Fibroblast of the aortic adventitia (primary cell): ENCODE results near the gene NUP62. TPM values are rescaled to one million over a fixed set of nuclear protein-coding genes. Genes with fewer than 3 reads are reported as not detected.
"Not testable (repeated sequence)": the region's sequence is repeated elsewhere in the genome, so short reads cannot be mapped to it uniquely, and the experiment has no call there.

Experiments
- DNase-seq: peaks from one replicate; pipeline ENCODE4 v3.0.0-alpha.2; 2010; ENCODE audit warnings: low read depth
- H3K4me3 ChIP-seq: 2 replicates; pipeline ENCODE4 v1.5.1; 2011; ENCODE audit warnings: low read depth, mild to moderate bottlenecking, control low read depth, low read length, moderate library complexity
- total RNA-seq: library from RNA; depleted of rRNA; stranded (reverse); fragments of >200 nt; gene quantifications from 2 replicates; pipeline ENCODE4 v1.2.3, GENCODE V29; 2012; ENCODE audit warnings: low replicate concordance
- TF ChIP-seq, protein P1 (sequence below): IDR thresholded peaks from 2 replicates; pipeline ENCODE4 v1.5.1; 2011; ENCODE audit warnings: mild to moderate bottlenecking, low read length, control low read depth, inconsistent platforms; ENCODE audit not compliant: insufficient read depth

The NUP62 gene
- total RNA-seq, 1 donor = 35.4 TPM

DNA sequence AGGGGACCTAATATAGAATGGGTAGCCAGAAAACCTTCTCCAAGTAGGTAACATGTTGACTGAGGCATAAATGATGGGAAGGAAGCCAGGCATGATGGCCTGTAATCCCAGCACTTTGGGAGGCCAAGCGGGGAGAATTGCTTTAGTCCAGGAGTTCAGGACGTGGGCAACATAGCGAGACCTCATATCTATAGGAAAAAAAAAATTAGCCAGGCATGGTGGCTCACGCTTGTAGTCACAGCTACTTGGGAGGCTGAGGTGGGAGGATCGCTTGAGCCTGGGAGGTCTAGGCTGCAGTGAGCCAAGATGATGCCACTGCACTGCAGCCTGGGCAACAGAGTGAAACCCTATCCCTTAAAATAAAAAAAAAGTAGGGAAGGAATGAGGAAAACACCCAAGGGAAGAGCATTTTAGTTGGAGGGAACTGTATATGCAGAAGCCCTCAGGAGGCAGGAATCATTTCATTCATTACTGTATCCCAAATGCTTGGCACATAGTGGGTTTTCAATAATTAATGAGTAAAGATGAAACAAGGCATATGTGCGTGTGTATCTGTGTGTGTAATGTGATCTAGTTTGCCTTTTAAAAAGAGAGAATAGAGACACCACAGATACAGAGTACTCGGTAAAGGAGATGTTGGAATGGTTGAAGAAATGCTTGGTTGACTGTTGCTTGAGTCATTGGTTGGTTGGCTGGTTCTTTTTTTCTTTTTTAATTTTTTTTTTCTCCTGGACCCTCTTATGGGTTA, 2.2 kb upstream of the NUP62 start:
- DNase-seq = no peak
- H3K4me3 ChIP-seq = peak overlapping the region; percentile 100
- TF ChIP-seq, protein P1, sequence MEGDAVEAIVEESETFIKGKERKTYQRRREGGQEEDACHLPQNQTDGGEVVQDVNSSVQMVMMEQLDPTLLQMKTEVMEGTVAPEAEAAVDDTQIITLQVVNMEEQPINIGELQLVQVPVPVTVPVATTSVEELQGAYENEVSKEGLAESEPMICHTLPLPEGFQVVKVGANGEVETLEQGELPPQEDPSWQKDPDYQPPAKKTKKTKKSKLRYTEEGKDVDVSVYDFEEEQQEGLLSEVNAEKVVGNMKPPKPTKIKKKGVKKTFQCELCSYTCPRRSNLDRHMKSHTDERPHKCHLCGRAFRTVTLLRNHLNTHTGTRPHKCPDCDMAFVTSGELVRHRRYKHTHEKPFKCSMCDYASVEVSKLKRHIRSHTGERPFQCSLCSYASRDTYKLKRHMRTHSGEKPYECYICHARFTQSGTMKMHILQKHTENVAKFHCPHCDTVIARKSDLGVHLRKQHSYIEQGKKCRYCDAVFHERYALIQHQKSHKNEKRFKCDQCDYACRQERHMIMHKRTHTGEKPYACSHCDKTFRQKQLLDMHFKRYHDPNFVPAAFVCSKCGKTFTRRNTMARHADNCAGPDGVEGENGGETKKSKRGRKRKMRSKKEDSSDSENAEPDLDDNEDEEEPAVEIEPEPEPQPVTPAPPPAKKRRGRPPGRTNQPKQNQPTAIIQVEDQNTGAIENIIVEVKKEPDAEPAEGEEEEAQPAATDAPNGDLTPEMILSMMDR = no peak

DNA sequence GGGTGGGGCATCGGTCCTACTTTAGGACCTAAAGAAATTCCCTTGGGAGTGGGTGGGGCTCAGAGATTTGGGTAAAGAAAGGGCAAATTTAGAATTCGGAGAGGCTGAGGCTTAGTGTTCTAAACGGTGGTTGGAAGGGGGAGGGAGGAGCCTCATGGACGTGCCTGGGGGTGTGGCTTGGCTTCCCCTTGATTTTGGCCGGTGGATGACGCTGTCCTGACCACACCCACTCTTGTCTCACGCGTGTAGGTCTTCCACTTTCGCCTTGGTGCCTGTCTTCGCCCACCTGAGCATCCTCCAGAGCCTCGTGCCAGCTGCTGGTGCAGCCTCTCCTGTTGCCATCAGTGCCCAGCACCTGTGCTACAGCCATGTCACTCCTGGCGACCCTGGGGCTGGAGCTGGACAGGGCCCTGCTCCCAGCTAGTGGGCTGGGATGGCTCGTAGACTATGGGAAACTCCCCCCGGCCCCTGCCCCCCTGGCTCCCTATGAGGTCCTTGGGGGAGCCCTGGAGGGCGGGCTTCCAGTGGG, 1.2 kb upstream of the NUP62 start:
- H3K4me3 ChIP-seq = peak overlapping the region; percentile 100
- peak; percentile 75 for DNase-seq
- TF ChIP-seq, protein P1 = no peak

DNA sequence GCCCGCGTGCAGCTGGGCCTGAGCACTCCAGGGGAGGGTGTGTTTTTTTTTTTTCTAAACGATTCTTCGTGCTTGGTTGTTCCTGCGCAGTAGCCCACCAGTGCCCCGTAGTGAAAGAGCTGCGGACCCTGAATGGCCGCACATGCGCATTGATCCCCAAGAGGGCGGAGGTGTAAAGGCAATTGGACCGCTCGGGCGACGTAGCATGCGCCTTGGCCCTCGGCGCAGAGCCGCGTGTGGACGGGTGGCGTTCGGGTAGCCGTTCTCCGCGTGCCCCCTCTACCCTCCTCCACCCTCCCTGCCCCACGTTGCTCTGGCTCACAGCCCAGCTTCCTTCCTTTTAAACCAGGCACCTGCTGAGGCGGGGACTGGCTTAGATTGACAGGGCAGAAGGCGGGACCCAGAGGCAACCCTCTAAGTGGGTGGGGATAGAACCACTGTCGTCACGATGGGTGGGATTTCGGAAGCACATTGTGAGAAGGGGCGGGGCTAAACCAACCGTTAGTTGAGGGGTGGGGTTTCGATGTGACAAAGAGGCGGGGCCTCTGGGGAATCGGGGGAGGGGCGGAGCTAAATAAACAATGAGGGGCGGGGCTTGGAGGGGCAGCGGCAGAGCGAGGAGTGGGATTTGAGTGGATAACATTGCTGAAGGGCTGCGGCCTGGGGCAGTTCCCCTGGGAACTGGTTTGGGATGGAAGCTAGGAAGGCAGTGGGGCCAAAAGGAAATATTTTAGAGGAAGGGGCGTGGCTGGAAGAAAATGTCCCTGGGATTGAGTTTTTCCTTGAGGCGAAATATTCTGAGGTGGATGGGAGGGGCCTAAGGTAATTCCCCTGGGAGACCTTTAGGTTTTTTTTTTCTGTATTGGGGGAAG, 543 bp upstream of the NUP62 start:
- peak; percentile 98 for DNase-seq
- peak overlapping the region; percentile 100 for H3K4me3 ChIP-seq
- TF ChIP-seq, protein P1 = peak; percentile 21

DNA sequence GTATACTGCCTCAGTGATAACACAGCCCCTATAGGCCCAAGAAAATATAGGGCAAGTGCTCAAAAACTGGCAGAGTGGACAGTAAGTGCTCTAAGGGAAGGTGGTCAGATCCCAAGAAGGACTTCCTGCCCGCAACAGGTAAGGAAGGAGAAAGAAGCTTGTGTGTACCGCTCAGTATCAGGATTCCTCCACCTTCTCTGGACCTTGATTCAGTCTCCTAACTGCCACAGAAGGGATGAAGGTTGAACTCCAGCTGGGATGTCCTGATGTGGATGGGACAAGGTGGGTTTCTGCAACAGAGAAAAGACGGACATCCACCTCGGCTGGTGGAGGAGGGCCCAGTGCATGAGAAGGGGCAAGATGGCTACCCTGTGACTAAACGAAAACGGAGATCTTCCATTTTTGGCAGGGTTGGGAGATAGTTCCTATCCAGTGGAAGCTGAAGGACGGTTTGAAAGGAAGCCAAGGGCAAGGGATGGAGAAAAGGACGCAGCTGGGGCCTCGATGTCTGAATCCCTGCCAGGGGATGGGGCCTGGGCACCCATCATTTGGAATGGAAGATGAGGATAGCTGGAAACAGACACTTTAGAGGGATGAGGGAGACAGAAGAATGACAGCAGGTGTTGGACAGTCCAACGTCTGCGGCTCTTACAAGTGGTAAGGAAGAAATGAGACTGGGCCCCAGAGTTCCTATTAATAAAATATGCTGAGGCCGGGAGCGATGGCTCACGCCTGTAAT, 1.6 kb downstream of the NUP62 start:
- H3K4me3 ChIP-seq = peak overlapping the region; percentile 14
- TF ChIP-seq, protein P1 = no peak

GRCh38 chr19:49926515-49926914, 2.8 kb downstream of the NUP62 start:
- H3K4me3 ChIP-seq = no peak overlapping the region
- no peak for DNase-seq
- TF ChIP-seq, protein P1 = no peak

More for the DNA sequence above, 1.6 kb downstream of the NUP62 start:
- no peak for DNase-seq

DNA sequence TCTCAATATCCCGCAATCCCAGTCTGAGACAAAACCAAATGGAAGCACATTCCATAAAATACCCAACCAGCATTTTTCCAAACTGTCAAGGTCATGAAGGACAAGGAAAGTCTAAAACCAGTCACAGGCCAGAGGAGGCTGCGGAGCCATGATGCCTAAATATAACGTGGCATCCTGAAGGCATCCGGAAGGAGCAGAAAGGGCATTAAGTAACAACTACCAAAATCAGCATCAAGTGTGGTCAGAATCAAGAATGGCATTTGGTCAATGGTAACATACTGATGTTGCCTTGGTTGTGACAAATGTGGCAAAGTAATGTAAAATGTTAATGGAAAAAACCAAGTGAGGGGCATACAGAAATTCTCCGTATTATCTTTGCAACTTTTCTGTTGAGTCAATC, 3.8 kb downstream of the NUP62 start:
- no peak overlapping the region for H3K4me3 ChIP-seq
- TF ChIP-seq, protein P1 = no peak
- DNase-seq = no peak

DNA sequence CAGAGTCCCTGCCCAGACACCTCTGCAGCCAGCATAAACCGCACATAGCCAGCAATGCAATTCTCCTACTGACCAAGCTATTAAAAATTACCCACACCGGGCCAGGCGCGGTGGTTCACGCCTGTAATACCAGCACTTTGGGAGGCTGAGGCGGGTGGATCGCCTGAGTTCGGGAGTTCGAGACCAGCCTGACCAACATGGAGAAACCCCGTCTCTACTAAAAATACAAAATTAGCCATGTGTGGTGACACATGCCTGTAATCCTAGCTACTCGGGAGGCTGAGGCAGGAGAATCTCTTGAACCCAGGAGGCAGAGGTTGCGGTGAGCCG, 4.5 kb downstream of the NUP62 start:
- DNase-seq = not testable (repeated sequence)
- peak overlapping the region; percentile 50 for H3K4me3 ChIP-seq
